ENCODE measurements around the gene GAB2. TPM values are rescaled to one million over a fixed set of nuclear protein-coding genes. Genes with fewer than 3 reads are reported as not detected.

The GAB2 gene
- total RNA-seq, 1 experiment from 2014 or later, result 3.3 TPM

- Mint-ChIP-seq H3K36me3 (ENCODE audit: insufficient read depth in 1 of 3, low read depth in 3 of 3) (peaks cover 0 to 6% (median 4%) of the 10 kb centered on the region in 3 experiments; a peak in 3 of 7 replicates), H3K9me3 (peaks cover 0 to 5% of the 10 kb centered on the region in 2 experiments; a peak in 3 of 5 replicates), H3K4me3 (no peak overlapping the region), H3K27me3 (ENCODE audit: low read depth) (no peaks in the 10 kb centered on the region), H3K4me1 (no peaks in the 10 kb centered on the region), H3K27ac (no peak overlapping the region)
- H3K9ac ChIP-seq (ENCODE audit: extremely low read depth, insufficient read length, low read length), result no peak overlapping the region
- no peak overlapping the region for H3K56ac ChIP-seq (ENCODE audit: insufficient read length, low read depth, low read length)
- H3K4ac ChIP-seq (ENCODE audit: low read depth, low read length), result no peak overlapping the region
- no peak overlapping the region for H4K5ac ChIP-seq (ENCODE audit: insufficient read length, low read depth, low read length)
- no peak overlapping the region for H2BK15ac ChIP-seq (ENCODE audit: low read depth, low read length)
- H3T11ph ChIP-seq (ENCODE audit: low read length), result no peak overlapping the region
- no peaks in the 10 kb centered on the region for H3K9me3 ChIP-seq (ENCODE audit: control insufficient read depth, low read depth, low read length)
- H3K79me1 ChIP-seq (ENCODE audit: insufficient read depth, low read depth, low read length, poor library complexity, severe bottlenecking), result no peaks in the 10 kb centered on the region
- no peak overlapping the region for H4K8ac ChIP-seq (replicated peaks; ENCODE audit: insufficient read length, low read depth, low read length)
- H2AK5ac ChIP-seq (ENCODE audit: insufficient read length, low read length), result no peak overlapping the region
- H2BK120ac ChIP-seq (ENCODE audit: low read depth, low read length, poor library complexity, severe bottlenecking), result no peak overlapping the region
- H3K27me3 ChIP-seq (ENCODE audit: insufficient read depth, low read length), result no peaks in the 10 kb centered on the region
- no peak for DNase-seq
- no peak overlapping the region for H3K27ac ChIP-seq (ENCODE audit: insufficient read length, low read depth, low read length)
- no peak for TF ChIP-seq CTCF (conservative IDR thresholded peaks at IDR 0.05)
- H3K4me1 ChIP-seq (ENCODE audit: insufficient read depth, low read length), result no peaks in the 10 kb centered on the region
- no peak overlapping the region for H3K18ac ChIP-seq (ENCODE audit: insufficient read length, low read depth, low read length)
- H2AFZ ChIP-seq (ENCODE audit: low read length), result no peak overlapping the region
- H3K4me2 ChIP-seq (ENCODE audit: insufficient read depth, insufficient read length, low read length), result no peak overlapping the region
- no peak overlapping the region for H2BK12ac ChIP-seq (ENCODE audit: insufficient read length, low read depth, low read length)
- no peak overlapping the region for H4K91ac ChIP-seq (ENCODE audit: insufficient read length, low read depth, low read length)
- WGBS (ENCODE audit: extremely low coverage, insufficient read length, low lambda C conversion rate), result no CpG with 5 or more reads among the region's 1 CpG
- no peak overlapping the region for H3K14ac ChIP-seq (ENCODE audit: insufficient read depth, low read length)
- H2BK5ac ChIP-seq (ENCODE audit: insufficient read length, low read length), result no peak overlapping the region
- H4K20me1 ChIP-seq (ENCODE audit: control insufficient read depth, insufficient read depth, insufficient read length), result no peaks in the 10 kb centered on the region
- H3K23me2 ChIP-seq (ENCODE audit: insufficient read length, low read depth, low read length, poor library complexity, severe bottlenecking), result no peaks in the 10 kb centered on the region
- no peak overlapping the region for H3K23ac ChIP-seq (ENCODE audit: insufficient read length, low read depth, low read length)
- no peaks in the 10 kb centered on the region for H3K79me2 ChIP-seq (ENCODE audit: insufficient read depth, low read length)
- H2BK20ac ChIP-seq (ENCODE audit: low read depth, low read length, poor library complexity, severe bottlenecking), result no peak overlapping the region
These were observed 79.5 kb downstream of the GAB2 start for GRCh38 chr11:78338138-78338537.

Data from H9 (cell line).